SK-N-DZ (cell line): ENCODE measurements around the gene RTKN2. TPM values are rescaled to one million over a fixed set of nuclear protein-coding genes. Genes with fewer than 3 reads are reported as not detected.
A peak's percentile ranks its signal among the peaks of the same experiment; 100 is the strongest.
"Not testable (repeated sequence)": the region's sequence is repeated elsewhere in the genome, so short reads cannot be mapped to it uniquely, and the experiment has no call there.

Experiments
- DNase-seq: peaks from one replicate; pipeline ENCODE4 v3.0.0-alpha.2; 2015; ENCODE audit warnings: low spot score
- polyA plus RNA-seq, 2 experiments: library from polyadenylated mRNA; depleted of rRNA; stranded (reverse); fragments of >200 nt; gene quantifications; 2 replicates each; pipeline ENCODE4 v1.2.3, GENCODE V29; 2014

Gene RTKN2
- polyA plus RNA-seq (2014; cell fraction: cytosol; rRNA removed) = 15.6 and 15.7 TPM in 2 replicates
- 19.1 and 21.5 TPM in 2 replicates for polyA plus RNA-seq (2014; cell fraction: nucleus; rRNA removed)

- peak; percentile 95 for DNase-seq
These were observed at the start of gene RTKN2 for GRCh38 chr10:62268399-62269114. Gene RTKN2, minus strand, starts transcription at chr10:62268844. Its CDS starts 234 bp downstream, at chr10:62268610.

GRCh38 chr10:62317257-62317656 lies 48.6 kb upstream of the RTKN2 start:
- no peak for DNase-seq

- DNase-seq = no peak
These were observed 40.6 kb upstream of the RTKN2 start for GRCh38 chr10:62309254-62309653.

- no peak for DNase-seq
These were observed 39.5 kb upstream of the RTKN2 start for GRCh38 chr10:62308101-62308500.

GRCh38 chr10:62307635-62308034 lies 39.0 kb upstream of the RTKN2 start:
- DNase-seq = no peak

- DNase-seq = no peak
These were observed 38.0 kb upstream of the RTKN2 start for GRCh38 chr10:62306663-62307062.

GRCh38 chr10:62305813-62306212 lies 37.2 kb upstream of the RTKN2 start:
- DNase-seq = no peak

GRCh38 chr10:62303922-62304321 lies 35.3 kb upstream of the RTKN2 start:
- DNase-seq = no peak

- DNase-seq = no peak
These were observed 34.1 kb upstream of the RTKN2 start for GRCh38 chr10:62302760-62303159.

GRCh38 chr10:62297857-62298256 lies 29.2 kb upstream of the RTKN2 start:
- DNase-seq = no peak

- DNase-seq = no peak
These were observed 15.6 kb upstream of the RTKN2 start for GRCh38 chr10:62284221-62284620.

- not testable (repeated sequence) for DNase-seq
These were observed 12.7 kb upstream of the RTKN2 start for GRCh38 chr10:62281348-62281747.

- not testable (repeated sequence) for DNase-seq
These were observed 11.7 kb upstream of the RTKN2 start for GRCh38 chr10:62280392-62280791.

GRCh38 chr10:62278441-62278910 lies 9.8 kb upstream of the RTKN2 start:
- no peak for DNase-seq

GRCh38 chr10:62277971-62278370 lies 9.3 kb upstream of the RTKN2 start:
- DNase-seq = no peak

- no peak for DNase-seq
These were observed 1.4 kb upstream of the RTKN2 start for GRCh38 chr10:62270020-62270419.

GRCh38 chr10:62268027-62268398 lies 631 bp downstream of the RTKN2 start:
- DNase-seq = peak; percentile 41

- DNase-seq = no peak
These were observed 2.0 kb downstream of the RTKN2 start for GRCh38 chr10:62266611-62267010.

GRCh38 chr10:62266147-62266546 lies 2.5 kb downstream of the RTKN2 start:
- DNase-seq = no peak

- peak; percentile 63 for DNase-seq
These were observed 3.8 kb downstream of the RTKN2 start for GRCh38 chr10:62264702-62265436.

- DNase-seq = no peak
These were observed 4.5 kb downstream of the RTKN2 start for GRCh38 chr10:62264126-62264525.

- no peak for DNase-seq
These were observed 7.0 kb downstream of the RTKN2 start for GRCh38 chr10:62261666-62262065.

GRCh38 chr10:62259998-62260397 lies 8.6 kb downstream of the RTKN2 start:
- no peak for DNase-seq
